ENCODE results near the gene RHBG. TPM values are rescaled to one million over a fixed set of nuclear protein-coding genes. Genes with fewer than 3 reads are reported as not detected.

The RHBG gene
- polyA plus RNA-seq, 1 donor from 2014 or later: not detected

DNA sequence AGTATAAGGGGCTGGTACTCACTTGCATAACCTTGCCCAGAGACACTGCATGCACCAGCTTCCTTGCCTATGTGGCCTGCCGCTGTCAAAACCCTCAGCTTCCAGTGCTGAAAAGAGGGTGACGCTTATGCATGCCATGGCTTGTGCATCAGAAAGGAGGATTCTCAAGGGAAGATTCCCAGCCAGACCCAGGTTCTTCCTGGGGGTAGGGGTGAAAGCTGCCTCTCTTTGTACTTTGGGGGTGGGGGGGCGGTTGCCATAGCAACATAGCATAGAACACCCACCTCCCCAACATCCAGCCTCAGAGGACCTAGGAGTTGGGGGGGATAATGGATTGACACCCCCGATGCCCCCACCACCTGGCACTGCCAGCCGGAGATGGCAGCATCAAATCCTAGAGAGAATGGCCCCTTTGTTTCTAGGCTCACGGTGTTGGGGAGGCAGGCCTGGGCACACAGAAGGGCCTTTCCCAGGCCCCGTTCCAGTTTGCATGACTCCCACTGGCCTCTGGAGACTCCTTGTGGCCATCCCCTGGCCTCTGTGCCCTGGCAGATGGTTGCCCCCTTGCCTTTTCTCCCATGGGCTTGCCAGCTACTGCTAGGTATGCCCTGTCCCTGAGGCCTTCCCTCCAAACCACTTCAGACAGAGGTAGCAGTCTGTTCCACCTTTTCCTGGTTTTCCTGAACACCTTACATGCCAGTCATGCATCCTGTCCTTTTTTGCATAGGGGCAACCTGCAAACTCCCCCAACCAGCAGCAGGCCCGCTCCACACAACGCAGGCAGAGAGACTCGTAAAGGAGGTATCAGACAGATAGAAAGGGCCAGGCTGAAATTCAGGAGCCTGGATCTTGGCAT, 44.6 kb downstream of the RHBG start:
- Histone ChIP-seq H4K20me1 (ENCODE audit: insufficient read depth) (no peaks in the 10 kb centered on the region), H3F3A (ENCODE audit: insufficient read depth, low read length, poor library complexity, severe bottlenecking) (no peaks in the 10 kb centered on the region), H3K79me2 (replicated peaks; ENCODE audit: insufficient read depth, low read length) (no peaks in the 10 kb centered on the region), H2AFZ (ENCODE audit: low read depth, low read length) (no peak overlapping the region), H3K27ac (ENCODE audit: low read length) (no peak overlapping the region), H3K4me3 (ENCODE audit: low read length) (no peak overlapping the region), H3K9ac (ENCODE audit: low read length) (no peak overlapping the region), H3K9me3 (ENCODE audit: low read length) (no peaks in the 10 kb centered on the region), H3K4me2 (ENCODE audit: low read length) (no peak overlapping the region), H3K36me3 (ENCODE audit: insufficient read depth, low read length) (no peaks in the 10 kb centered on the region), H3K27me3 (ENCODE audit: insufficient read depth, low read depth, low read length) (peaks cover 45% of the 10 kb centered on the region), H3K9me2 (ENCODE audit: insufficient read depth, low read length) (no peaks in the 10 kb centered on the region)
- TF ChIP-seq, protein P1, sequence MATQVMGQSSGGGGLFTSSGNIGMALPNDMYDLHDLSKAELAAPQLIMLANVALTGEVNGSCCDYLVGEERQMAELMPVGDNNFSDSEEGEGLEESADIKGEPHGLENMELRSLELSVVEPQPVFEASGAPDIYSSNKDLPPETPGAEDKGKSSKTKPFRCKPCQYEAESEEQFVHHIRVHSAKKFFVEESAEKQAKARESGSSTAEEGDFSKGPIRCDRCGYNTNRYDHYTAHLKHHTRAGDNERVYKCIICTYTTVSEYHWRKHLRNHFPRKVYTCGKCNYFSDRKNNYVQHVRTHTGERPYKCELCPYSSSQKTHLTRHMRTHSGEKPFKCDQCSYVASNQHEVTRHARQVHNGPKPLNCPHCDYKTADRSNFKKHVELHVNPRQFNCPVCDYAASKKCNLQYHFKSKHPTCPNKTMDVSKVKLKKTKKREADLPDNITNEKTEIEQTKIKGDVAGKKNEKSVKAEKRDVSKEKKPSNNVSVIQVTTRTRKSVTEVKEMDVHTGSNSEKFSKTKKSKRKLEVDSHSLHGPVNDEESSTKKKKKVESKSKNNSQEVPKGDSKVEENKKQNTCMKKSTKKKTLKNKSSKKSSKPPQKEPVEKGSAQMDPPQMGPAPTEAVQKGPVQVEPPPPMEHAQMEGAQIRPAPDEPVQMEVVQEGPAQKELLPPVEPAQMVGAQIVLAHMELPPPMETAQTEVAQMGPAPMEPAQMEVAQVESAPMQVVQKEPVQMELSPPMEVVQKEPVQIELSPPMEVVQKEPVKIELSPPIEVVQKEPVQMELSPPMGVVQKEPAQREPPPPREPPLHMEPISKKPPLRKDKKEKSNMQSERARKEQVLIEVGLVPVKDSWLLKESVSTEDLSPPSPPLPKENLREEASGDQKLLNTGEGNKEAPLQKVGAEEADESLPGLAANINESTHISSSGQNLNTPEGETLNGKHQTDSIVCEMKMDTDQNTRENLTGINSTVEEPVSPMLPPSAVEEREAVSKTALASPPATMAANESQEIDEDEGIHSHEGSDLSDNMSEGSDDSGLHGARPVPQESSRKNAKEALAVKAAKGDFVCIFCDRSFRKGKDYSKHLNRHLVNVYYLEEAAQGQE (IDR thresholded peaks at IDR 0.05; ENCODE audit: borderline replicate concordance): no peak
- TF ChIP-seq MXI1 (conservative IDR thresholded peaks at IDR 0.05; ENCODE audit: poor library complexity, severe bottlenecking) (no peak), POLR2AphosphoS5 (IDR thresholded peaks at IDR 0.05) (no peak), TAF1 (IDR thresholded peaks at IDR 0.05; ENCODE audit: low read depth) (no peak), SMC3 (conservative IDR thresholded peaks at IDR 0.05; ENCODE audit: poor library complexity) (no peak), EZH2 (IDR thresholded peaks at IDR 0.05; ENCODE audit: borderline replicate concordance, insufficient read depth, low read length, poor library complexity, severe bottlenecking) (no peak), EP300 (conservative IDR thresholded peaks at IDR 0.05; ENCODE audit: poor library complexity, severe bottlenecking) (no peak), RAD21 (conservative IDR thresholded peaks at IDR 0.05) (no peak)
- TF ChIP-seq, protein P2, sequence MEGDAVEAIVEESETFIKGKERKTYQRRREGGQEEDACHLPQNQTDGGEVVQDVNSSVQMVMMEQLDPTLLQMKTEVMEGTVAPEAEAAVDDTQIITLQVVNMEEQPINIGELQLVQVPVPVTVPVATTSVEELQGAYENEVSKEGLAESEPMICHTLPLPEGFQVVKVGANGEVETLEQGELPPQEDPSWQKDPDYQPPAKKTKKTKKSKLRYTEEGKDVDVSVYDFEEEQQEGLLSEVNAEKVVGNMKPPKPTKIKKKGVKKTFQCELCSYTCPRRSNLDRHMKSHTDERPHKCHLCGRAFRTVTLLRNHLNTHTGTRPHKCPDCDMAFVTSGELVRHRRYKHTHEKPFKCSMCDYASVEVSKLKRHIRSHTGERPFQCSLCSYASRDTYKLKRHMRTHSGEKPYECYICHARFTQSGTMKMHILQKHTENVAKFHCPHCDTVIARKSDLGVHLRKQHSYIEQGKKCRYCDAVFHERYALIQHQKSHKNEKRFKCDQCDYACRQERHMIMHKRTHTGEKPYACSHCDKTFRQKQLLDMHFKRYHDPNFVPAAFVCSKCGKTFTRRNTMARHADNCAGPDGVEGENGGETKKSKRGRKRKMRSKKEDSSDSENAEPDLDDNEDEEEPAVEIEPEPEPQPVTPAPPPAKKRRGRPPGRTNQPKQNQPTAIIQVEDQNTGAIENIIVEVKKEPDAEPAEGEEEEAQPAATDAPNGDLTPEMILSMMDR (IDR thresholded peaks at IDR 0.05; ENCODE audit: poor library complexity, severe bottlenecking): no peak

- Histone ChIP-seq H3K9me2 (ENCODE audit: insufficient read depth, low read length) (no peaks in the 10 kb centered on the region), H3K9me3 (ENCODE audit: low read length) (no peaks in the 10 kb centered on the region), H2AFZ (ENCODE audit: low read depth, low read length) (no peak overlapping the region), H3K79me2 (replicated peaks; ENCODE audit: insufficient read depth, low read length) (no peaks in the 10 kb centered on the region), H3K27me3 (ENCODE audit: insufficient read depth, low read depth, low read length) (peaks cover 55% of the 10 kb centered on the region), H3K4me3 (ENCODE audit: low read length) (no peak overlapping the region), H3K4me2 (ENCODE audit: low read length) (no peak overlapping the region), H3K27ac (ENCODE audit: low read length) (no peak overlapping the region), H3K36me3 (ENCODE audit: insufficient read depth, low read length) (no peaks in the 10 kb centered on the region), H4K20me1 (ENCODE audit: insufficient read depth) (no peaks in the 10 kb centered on the region), H3K9ac (ENCODE audit: low read length) (no peak overlapping the region), H3F3A (ENCODE audit: insufficient read depth, low read length, poor library complexity, severe bottlenecking) (no peaks in the 10 kb centered on the region)
- TF ChIP-seq EP300 (conservative IDR thresholded peaks at IDR 0.05; ENCODE audit: poor library complexity, severe bottlenecking) (no peak), EZH2 (IDR thresholded peaks at IDR 0.05; ENCODE audit: borderline replicate concordance, insufficient read depth, low read length, poor library complexity, severe bottlenecking) (no peak), TAF1 (IDR thresholded peaks at IDR 0.05; ENCODE audit: low read depth) (no peak), MXI1 (conservative IDR thresholded peaks at IDR 0.05; ENCODE audit: poor library complexity, severe bottlenecking) (no peak), SMC3 (conservative IDR thresholded peaks at IDR 0.05; ENCODE audit: poor library complexity) (no peak), POLR2AphosphoS5 (IDR thresholded peaks at IDR 0.05) (no peak), RAD21 (conservative IDR thresholded peaks at IDR 0.05) (no peak)
- TF ChIP-seq, protein P1 (IDR thresholded peaks at IDR 0.05; ENCODE audit: borderline replicate concordance): no peak
- TF ChIP-seq, protein P2 (IDR thresholded peaks at IDR 0.05; ENCODE audit: poor library complexity, severe bottlenecking): no peak
Observed at GRCh38 chr1:156414461-156415064, 45.6 kb downstream of the RHBG start.

Measured in neural cell (in vitro differentiated cells).